ENCODE results near the gene GPC3.

GRCh38 chrX:133897593-133898163 lies 87.7 kb downstream of the GPC3 start:
- TF ChIP-seq FOXP1 (CRISPR knock-in tag; IDR thresholded peaks at IDR 0.05; ENCODE audit: borderline replicate concordance) (no peak), ATF2 (CRISPR knock-in tag; IDR thresholded peaks at IDR 0.05; ENCODE audit: borderline replicate concordance, low read depth) (no peak), FOXP4 (CRISPR knock-in tag; IDR thresholded peaks at IDR 0.05) (no peak), CTCF (IDR thresholded peaks at IDR 0.05) (no peak), ELF4 (CRISPR knock-in tag; IDR thresholded peaks at IDR 0.05; ENCODE audit: low read depth) (no peak), PREB (CRISPR knock-in tag; IDR thresholded peaks at IDR 0.05; ENCODE audit: borderline replicate concordance) (no peak)
